CD4-positive, alpha-beta T cell treated with Interleukin-10 for 1 hour (primary cell): ENCODE data around the gene TNRC6C.
"Not testable (repeated sequence)": the region's sequence is repeated elsewhere in the genome, so short reads cannot be mapped to it uniquely, and the experiment has no call there.

ENCODE experiments used
- DNase-seq: peaks from one replicate; pipeline ENCODE4 v3.0.0-alpha.2; 2020

TNRC6C gene

GRCh38 chr17:78128551-78129350 is 170.2 kb downstream of the TNRC6C start, which contains the start of gene TMC6:
Gene TMC6, minus strand, starts transcription at chr17:78128755. Its CDS starts 1,923 bp downstream, at chr17:78126832.
- DNase-seq: peak; percentile 79

GRCh38 chr17:78129351-78130089 is 171.0 kb downstream of the TNRC6C start:
- peak; percentile 60 for DNase-seq

- peak; percentile 38 for DNase-seq
These were observed 171.6 kb downstream of the TNRC6C start for GRCh38 chr17:78130090-78130436.

GRCh38 chr17:78130437-78131101 is 172.1 kb downstream of the TNRC6C start, which contains the start of gene TMC8:
Gene TMC8, plus strand, starts transcription at chr17:78130771. Its CDS starts 818 bp downstream, at chr17:78131589.
- DNase-seq: peak; percentile 89

GRCh38 chr17:78131172-78132083 is 172.9 kb downstream of the TNRC6C start:
- DNase-seq: peak; percentile 37

- peak; percentile 80 for DNase-seq
These were observed 173.7 kb downstream of the TNRC6C start for GRCh38 chr17:78132084-78132676.

GRCh38 chr17:78132767-78133178 is 174.3 kb downstream of the TNRC6C start:
- DNase-seq: no peak

GRCh38 chr17:78133179-78133951 is 174.9 kb downstream of the TNRC6C start:
- no peak for DNase-seq

GRCh38 chr17:78133971-78134898 is 175.7 kb downstream of the TNRC6C start:
- peak; percentile 89 for DNase-seq

GRCh38 chr17:78134899-78135385 is 176.4 kb downstream of the TNRC6C start:
- DNase-seq: no peak

GRCh38 chr17:78135858-78136500 is 177.5 kb downstream of the TNRC6C start:
- DNase-seq: no peak

GRCh38 chr17:78137392-78138203 is 179.1 kb downstream of the TNRC6C start:
- DNase-seq: peak; percentile 44

- DNase-seq: no peak
These were observed 179.9 kb downstream of the TNRC6C start for GRCh38 chr17:78138204-78139060.

- DNase-seq: not testable (repeated sequence)
These were observed 181.3 kb downstream of the TNRC6C start for GRCh38 chr17:78139861-78140168.

GRCh38 chr17:78140169-78141051 is 181.9 kb downstream of the TNRC6C start:
- DNase-seq: peak; percentile 97

GRCh38 chr17:78141437-78142118 is 183.1 kb downstream of the TNRC6C start:
- DNase-seq: no peak
